Activated naive CD8-positive, alpha-beta T cell treated with anti-CD3 and anti-CD28 coated beads, Interleukin-2, amount 10 ng/mL, durations not matched to agents 7 days and 5 days (primary cell): ENCODE results near the gene GOLGA6D. TPM values are rescaled to one million over a fixed set of nuclear protein-coding genes. Genes with fewer than 3 reads are reported as not detected.
"Not testable (repeated sequence)": the region's sequence is repeated elsewhere in the genome, so short reads cannot be mapped to it uniquely, and the experiment has no call there.

Experiments used
- ATAC-seq: fragments of 150-1000 bp; cut with Tn5 transposase; one replicate; pipeline ENCODE4 v1.10.0; 2021; ENCODE audit warnings: low read depth, moderate library complexity
- POLR2A ChIA-PET: fragments of 350-600 bp; sonication (Branson Sonifier 250); formaldehyde crosslinking; loops from one replicate; lab custom pipeline; 2021; ENCODE audit warnings: antibody characterized with exemption; lab: Charles Lee
- DNase-seq: peaks from one replicate; pipeline ENCODE4 v3.0.0; 2021
- H3K27ac Mint-ChIP-seq: one replicate; pipeline ENCODE4 v1.8.0; 2022; ENCODE audit warnings: mild to moderate bottlenecking, mixed read lengths
- H3K27me3 Mint-ChIP-seq: one replicate; pipeline ENCODE4 v1.8.0; 2022; ENCODE audit warnings: mild to moderate bottlenecking, moderate library complexity, mixed read lengths
- H3K36me3 Mint-ChIP-seq: one replicate; pipeline ENCODE4 v1.8.0; 2021; ENCODE audit warnings: mild to moderate bottlenecking, mixed read lengths
- H3K4me1 Mint-ChIP-seq: one replicate; pipeline ENCODE4 v1.8.0; 2021; ENCODE audit warnings: mixed read lengths
- H3K4me3 Mint-ChIP-seq: one replicate; pipeline ENCODE4 v1.8.0; 2022; ENCODE audit warnings: mild to moderate bottlenecking, moderate library complexity, mixed read lengths
- H3K9me3 Mint-ChIP-seq: one replicate; pipeline ENCODE4 v1.8.0; 2021; ENCODE audit warnings: mixed read lengths
- total RNA-seq, 2 experiments: library from RNA; stranded (reverse); gene quantifications; one replicate each; pipeline ENCODE4 v1.2.3, GENCODE V29; 2021

The GOLGA6D gene
- total RNA-seq, result not detected

DNA sequence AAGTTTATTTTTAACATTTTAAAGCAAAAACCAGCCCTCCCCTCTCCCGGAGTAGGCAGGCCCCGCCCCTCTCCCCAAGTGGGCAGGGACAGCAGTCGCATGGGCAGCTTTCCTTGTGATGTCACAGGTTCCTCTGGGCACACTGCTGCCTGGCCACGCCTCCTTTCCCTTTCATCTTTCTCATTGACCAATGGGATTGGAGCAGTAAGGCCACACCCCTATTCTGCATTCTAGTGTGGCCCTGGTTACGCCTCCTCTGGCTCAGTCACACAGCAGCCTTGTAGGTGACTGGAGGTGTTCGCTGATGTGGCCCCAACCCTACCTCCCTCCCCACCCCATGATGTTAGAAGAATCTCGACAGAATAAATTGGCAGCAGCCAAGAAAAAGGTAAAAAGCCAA, at the start of gene GOLGA6D:
Gene GOLGA6D (plus strand): TSS at position 264 of the 400 bp plus-strand sequence. CDS start 41 bp downstream, at position 305.
- DNase-seq, ATAC-seq, H3K27ac Mint-ChIP-seq, H3K27me3 Mint-ChIP-seq, H3K4me1 Mint-ChIP-seq, H3K4me3 Mint-ChIP-seq, POLR2A ChIA-PET, H3K36me3 Mint-ChIP-seq, H3K9me3 Mint-ChIP-seq: not testable (repeated sequence)

DNA sequence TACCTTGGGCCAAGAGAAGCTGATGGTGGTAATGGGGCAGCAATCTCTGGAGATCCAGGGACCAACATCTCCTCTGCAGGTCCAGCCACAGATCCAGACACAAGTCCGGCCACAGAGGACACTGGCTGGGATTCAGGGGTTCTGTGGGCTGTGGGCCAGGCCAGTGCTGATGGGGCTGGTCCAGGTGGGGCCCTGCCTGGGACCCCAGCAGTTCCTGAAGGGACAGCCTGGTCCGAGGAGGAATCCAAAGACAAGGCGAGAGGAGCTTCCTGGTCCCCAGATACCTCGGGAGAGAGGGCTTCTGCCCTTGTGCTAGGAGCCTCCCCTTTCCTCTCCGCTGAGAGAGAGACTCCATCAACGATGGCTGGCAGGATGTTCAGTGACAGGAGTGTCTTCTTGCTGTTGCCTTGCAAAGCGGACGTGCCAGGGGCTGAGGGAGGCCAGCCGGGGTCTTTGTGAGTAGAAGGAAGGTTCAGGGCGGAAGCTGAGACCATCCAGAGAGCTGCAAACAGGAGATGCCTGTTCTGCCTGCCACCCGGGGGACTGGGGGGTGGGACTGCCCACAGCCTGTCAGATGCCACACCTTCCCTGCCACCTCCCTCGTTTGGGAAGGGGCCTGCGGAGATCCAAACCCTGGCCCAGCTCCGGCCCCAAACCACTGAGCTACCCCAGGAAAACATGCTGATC, 49.0 kb upstream of the GOLGA6D start:
- Mint-ChIP-seq H3K27me3 (peaks cover 9% of the 10 kb centered on the region), H3K4me3 (no peak overlapping the region), H3K27ac (no peak overlapping the region), H3K9me3 (no peaks in the 10 kb centered on the region), H3K36me3 (no peaks in the 10 kb centered on the region), H3K4me1 (peaks cover 3% of the 10 kb centered on the region)
- DNase-seq (peak; percentile 20), ATAC-seq (no peak)
- POLR2A ChIA-PET, result no interaction called here

- POLR2A ChIA-PET, result no interaction called here
- no peaks in the 10 kb centered on the region for H3K36me3 Mint-ChIP-seq
- ATAC-seq (no peak), DNase-seq (peak; percentile 23)
- no peaks in the 10 kb centered on the region for H3K9me3 Mint-ChIP-seq
- no peak overlapping the region for H3K27ac Mint-ChIP-seq
- peaks cover 12% of the 10 kb centered on the region for H3K27me3 Mint-ChIP-seq
- peaks cover 3% of the 10 kb centered on the region for H3K4me1 Mint-ChIP-seq
- H3K4me3 Mint-ChIP-seq, result no peak overlapping the region
Measured at GRCh38 chr15:75234191-75234810, 48.3 kb upstream of the GOLGA6D start.

- DNase-seq, result peak; percentile 14
- Mint-ChIP-seq H3K36me3 (no peaks in the 10 kb centered on the region), H3K4me1 (peaks cover 3% of the 10 kb centered on the region), H3K4me3 (no peak overlapping the region), H3K9me3 (no peaks in the 10 kb centered on the region), H3K27ac (no peak overlapping the region), H3K27me3 (peaks cover 15% of the 10 kb centered on the region)
- POLR2A ChIA-PET, result no interaction called here
- no peak for ATAC-seq
Measured at GRCh38 chr15:75235051-75235673, 47.5 kb upstream of the GOLGA6D start.

- Mint-ChIP-seq H3K27ac (no peak overlapping the region), H3K4me3 (no peak overlapping the region), H3K27me3 (peaks cover 18% of the 10 kb centered on the region), H3K4me1 (peaks cover 3% of the 10 kb centered on the region), H3K9me3 (no peaks in the 10 kb centered on the region), H3K36me3 (no peaks in the 10 kb centered on the region)
- DNase-seq, result peak; percentile 24
- no peak for ATAC-seq
- POLR2A ChIA-PET, result no interaction called here
Measured at GRCh38 chr15:75235760-75236729, 46.6 kb upstream of the GOLGA6D start.

GRCh38 chr15:75237316-75237982, 45.2 kb upstream of the GOLGA6D start:
- H3K9me3 Mint-ChIP-seq, result no peaks in the 10 kb centered on the region
- H3K27ac Mint-ChIP-seq, result no peak overlapping the region
- no peaks in the 10 kb centered on the region for H3K4me1 Mint-ChIP-seq
- POLR2A ChIA-PET, result no interaction called here
- DNase-seq (peak; percentile 10), ATAC-seq (no peak)
- H3K27me3 Mint-ChIP-seq, result peaks cover 16% of the 10 kb centered on the region
- H3K36me3 Mint-ChIP-seq, result no peaks in the 10 kb centered on the region
- H3K4me3 Mint-ChIP-seq, result no peak overlapping the region

DNA sequence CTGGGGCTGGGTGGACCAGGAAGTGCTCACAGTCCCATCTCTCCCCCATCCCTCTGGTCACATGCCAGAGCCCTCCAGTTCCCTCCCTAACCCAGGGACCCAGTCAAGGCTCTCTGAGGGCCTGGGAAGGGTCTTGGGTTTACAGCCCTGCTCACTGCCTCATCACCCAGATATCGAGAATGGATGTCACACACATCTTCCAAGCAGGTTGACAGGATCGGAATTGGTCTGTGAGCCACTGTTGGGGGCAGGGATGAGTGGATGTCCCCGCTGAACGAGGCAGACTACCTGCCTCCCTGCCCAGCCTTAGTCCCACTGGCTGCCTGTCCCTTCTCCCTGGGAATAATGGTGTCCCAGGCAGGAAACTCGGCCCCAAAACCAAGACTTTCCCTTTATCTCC, 44.5 kb upstream of the GOLGA6D start:
- ATAC-seq, result no peak
- H3K27me3 Mint-ChIP-seq, result peaks cover 16% of the 10 kb centered on the region
- H3K4me3 Mint-ChIP-seq, result no peak overlapping the region
- POLR2A ChIA-PET, result interaction anchor here (0.6 kb wide), 1 partner anchor 215 kb away, joined by 3 read pairs; no protein-coding TSS in a partner anchor
- no peaks in the 10 kb centered on the region for H3K4me1 Mint-ChIP-seq
- no peaks in the 10 kb centered on the region for H3K36me3 Mint-ChIP-seq
- peak; percentile 5 for DNase-seq
- H3K9me3 Mint-ChIP-seq, result no peaks in the 10 kb centered on the region
- no peak overlapping the region for H3K27ac Mint-ChIP-seq

DNA sequence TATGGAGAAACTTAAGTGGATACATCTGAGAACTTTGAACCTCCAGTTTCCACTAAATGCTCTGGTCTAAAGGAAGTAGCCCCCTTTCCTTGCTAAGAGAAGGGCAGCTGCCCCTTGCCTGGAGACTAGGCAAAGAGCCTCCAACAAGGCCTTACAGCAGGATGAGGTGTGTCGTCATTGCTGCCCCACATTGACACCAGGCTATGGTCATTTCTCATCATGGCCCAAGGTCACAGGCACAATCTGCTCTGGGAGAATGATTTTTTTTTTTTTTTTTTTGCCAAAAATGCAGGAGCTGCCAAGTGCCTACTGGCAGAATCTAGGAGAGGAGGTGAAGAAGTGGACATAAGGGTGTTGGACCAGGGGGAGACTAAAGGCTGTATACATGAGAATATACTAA, 36.9 kb upstream of the GOLGA6D start:
- DNase-seq, H3K36me3 Mint-ChIP-seq, POLR2A ChIA-PET, H3K27ac Mint-ChIP-seq, H3K4me1 Mint-ChIP-seq, ATAC-seq, H3K4me3 Mint-ChIP-seq, H3K9me3 Mint-ChIP-seq: not testable (repeated sequence)
- peaks cover 22% of the 10 kb centered on the region for H3K27me3 Mint-ChIP-seq

DNA sequence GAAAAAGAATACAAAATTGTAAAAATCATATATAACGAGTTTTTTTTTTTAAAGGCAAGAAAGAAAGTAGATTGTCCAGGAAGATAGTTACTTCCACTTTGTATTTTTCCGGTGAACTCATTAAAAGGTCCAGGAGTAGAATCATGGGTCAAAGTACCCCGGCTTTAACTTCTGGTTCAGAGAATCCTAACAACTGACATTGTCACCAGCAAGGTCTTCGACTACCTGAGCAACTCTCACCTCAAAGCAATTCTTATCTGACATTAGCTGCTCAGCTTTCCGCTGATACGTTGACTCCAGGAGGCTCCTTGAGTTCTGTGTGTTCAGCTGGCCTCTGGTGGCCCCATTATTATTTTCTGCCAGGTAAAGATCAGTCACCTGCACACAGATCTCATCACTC, 33.6 kb upstream of the GOLGA6D start:
- ATAC-seq, H3K9me3 Mint-ChIP-seq, H3K4me3 Mint-ChIP-seq, H3K4me1 Mint-ChIP-seq, DNase-seq, H3K27ac Mint-ChIP-seq, H3K36me3 Mint-ChIP-seq, POLR2A ChIA-PET: not testable (repeated sequence)
- peaks cover 30% of the 10 kb centered on the region for H3K27me3 Mint-ChIP-seq

GRCh38 chr15:75249726-75250125, 32.9 kb upstream of the GOLGA6D start:
- no peak overlapping the region for H3K4me3 Mint-ChIP-seq
- POLR2A ChIA-PET, result no interaction called here
- H3K4me1 Mint-ChIP-seq, result no peaks in the 10 kb centered on the region
- no peak overlapping the region for H3K27ac Mint-ChIP-seq
- H3K9me3 Mint-ChIP-seq, result no peaks in the 10 kb centered on the region
- peaks cover 30% of the 10 kb centered on the region for H3K27me3 Mint-ChIP-seq
- no peaks in the 10 kb centered on the region for H3K36me3 Mint-ChIP-seq
- DNase-seq, result no peak
- no peak for ATAC-seq

DNA sequence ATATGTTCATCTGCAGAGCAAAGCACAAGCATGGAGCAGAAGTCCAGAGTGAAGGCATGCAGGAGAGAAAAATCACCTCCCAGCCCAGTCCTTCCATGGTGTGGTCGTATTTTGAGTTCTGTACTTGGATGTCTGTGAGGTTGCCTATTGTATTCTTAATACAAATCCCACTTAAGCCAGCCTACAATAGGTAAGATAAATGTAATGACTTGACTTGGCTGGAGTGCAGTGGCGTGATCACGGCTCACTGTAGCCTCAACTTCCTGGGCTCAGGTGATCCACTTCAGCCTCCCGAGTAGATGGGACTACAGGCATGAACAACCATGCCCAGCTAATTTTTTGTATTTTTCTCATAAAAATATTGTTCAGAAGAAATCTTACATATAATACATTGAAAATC, 31.3 kb upstream of the GOLGA6D start:
- H3K4me3 Mint-ChIP-seq, H3K36me3 Mint-ChIP-seq, POLR2A ChIA-PET, H3K4me1 Mint-ChIP-seq, H3K27ac Mint-ChIP-seq, DNase-seq, ATAC-seq, H3K9me3 Mint-ChIP-seq: not testable (repeated sequence)
- peaks cover 25% of the 10 kb centered on the region for H3K27me3 Mint-ChIP-seq

GRCh38 chr15:75252285-75252684, 30.4 kb upstream of the GOLGA6D start:
- H3K4me1 Mint-ChIP-seq, H3K9me3 Mint-ChIP-seq, H3K4me3 Mint-ChIP-seq: not testable (repeated sequence)

More at GRCh38 chr15:75252285-75252684, 30.4 kb upstream of the GOLGA6D start:
- H3K27me3 Mint-ChIP-seq, result peaks cover 23% of the 10 kb centered on the region
- POLR2A ChIA-PET, ATAC-seq, H3K27ac Mint-ChIP-seq, DNase-seq, H3K36me3 Mint-ChIP-seq: not testable (repeated sequence)
